VCaP (cell line): ENCODE data around the gene PPARGC1A.

Experiments
- H3K27ac ChIP-seq: fragments of 450-650 bp; 2 replicates; pipeline ENCODE4 v1.5.1; 2017
- CTCF ChIP-seq: fragments of 450-650 bp; conservative IDR thresholded peaks from 2 replicates; pipeline ENCODE4 v1.5.1; 2017; ENCODE audit warnings: mild to moderate bottlenecking, moderate library complexity

Gene PPARGC1A

GRCh38 chr4:23885943-23886590 is 3.8 kb downstream of the PPARGC1A start:
- no peak overlapping the region for H3K27ac ChIP-seq
- no peak for TF ChIP-seq CTCF

GRCh38 chr4:23884741-23885140 is 5.1 kb downstream of the PPARGC1A start:
- no peak overlapping the region for H3K27ac ChIP-seq

GRCh38 chr4:23884261-23884660 is 5.6 kb downstream of the PPARGC1A start:
- TF ChIP-seq CTCF: no peak
- no peak overlapping the region for H3K27ac ChIP-seq

More at GRCh38 chr4:23884741-23885140, 5.1 kb downstream of the PPARGC1A start:
- TF ChIP-seq CTCF: no peak

- no peak for TF ChIP-seq CTCF
- H3K27ac ChIP-seq: no peak overlapping the region
These were observed 6.8 kb downstream of the PPARGC1A start for GRCh38 chr4:23882976-23883531.

- TF ChIP-seq CTCF: peak; percentile 49
- no peak overlapping the region for H3K27ac ChIP-seq
These were observed 8.0 kb downstream of the PPARGC1A start for GRCh38 chr4:23881674-23882337.

- no peak for TF ChIP-seq CTCF
- no peak overlapping the region for H3K27ac ChIP-seq
These were observed 8.8 kb downstream of the PPARGC1A start for GRCh38 chr4:23881052-23881501.

GRCh38 chr4:23878912-23879732 is 10.7 kb downstream of the PPARGC1A start:
- no peak overlapping the region for H3K27ac ChIP-seq
- no peak for TF ChIP-seq CTCF
